ENCODE data around the gene VPS13D. TPM values are rescaled to one million over a fixed set of nuclear protein-coding genes. Genes with fewer than 3 reads are reported as not detected.

Gene VPS13D
- total and polyA plus RNA-seq, 10 donors: 10.1 to 108 (median 86.3) TPM

DNA sequence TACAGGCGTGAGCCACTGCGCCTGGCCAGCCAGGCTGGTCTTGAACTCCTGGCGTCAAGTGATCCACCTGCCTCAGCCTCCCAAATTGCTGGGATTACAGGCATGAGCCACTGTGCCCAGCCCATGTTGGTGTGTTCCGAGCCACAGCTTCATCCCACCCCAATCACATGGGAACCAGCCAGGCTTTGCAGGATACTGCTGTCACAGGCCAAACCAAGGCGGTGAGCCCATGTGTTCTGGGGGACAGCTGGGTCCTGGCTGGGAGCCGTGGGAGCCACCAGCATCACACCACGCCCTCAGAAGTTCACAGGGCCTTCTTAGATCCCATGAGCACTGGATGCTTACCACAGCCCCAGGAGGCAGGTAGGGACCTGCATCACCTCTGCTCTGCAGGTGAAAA lies 331.3 kb downstream of the VPS13D start:
- TF ChIP-seq POLR2A (IDR thresholded peaks at IDR 0.05) (no peak), POLR2AphosphoS5 (IDR thresholded peaks at IDR 0.05) (no peak)
- Histone ChIP-seq H3K27ac (no peak overlapping the region), H3K27me3 (replicated peaks in 1 of 7) (no peaks in the 10 kb centered on the region), H3K4me3 (no peak overlapping the region), H3K9me3 (peaks cover 7 to 40% (median 35%) of the 10 kb centered on the region in 8 donors), H3K4me1 (peaks cover 0 to 10% (median 0%) of the 10 kb centered on the region in 6 donors), H3K36me3 (no peaks in the 10 kb centered on the region)
- no peak for DNase-seq
- intact Hi-C loops (cut with DNase I; ENCODE audit: low total_unique reads): no loop called here
- 92 to 100% (median 95%) methylated on average over 4 to 7 of the region's 7 CpGs for WGBS, 5 donors

Small RNA genes within 50 kb of the gene (microRNA-seq; reads per million reads assigned to microRNA genes)
- 4.9 to 9.0 (median 7.1) reads per million in 3 donors for gene MIR4632

Small RNA genes within 50 kb of the gene (small RNA-seq; reads per million reads assigned to genes)
- gene MIR4632: 0 to 0.96 (median 0) reads per million in 4 donors
- 0 reads per million in 4 donors for gene RF00156
- gene SNORA59A: 0 reads per million in 4 donors

Other genes with a start within 250 kb of the VPS13D start
- 10 to 100 TPM; 47.3 to 69.6 (median 62.9) TPM for gene MFN2, start 249.6 kb upstream of the VPS13D start, total RNA-seq
- 10 to 100 TPM; 14.8 to 28.1 (median 16.2) TPM for gene MFN2, start 249.6 kb upstream of the VPS13D start, polyA plus RNA-seq
- 10 to 100 TPM; 33.2 to 65.5 (median 46.5) TPM for gene MIIP, start 210.5 kb upstream of the VPS13D start, total RNA-seq
- gene MIIP, start 210.5 kb upstream of the VPS13D start, polyA plus RNA-seq: 100 to 1,000 TPM in 1 of 3 donors, 10 to 100 TPM in 2; 38.0 to 109 (median 97.2) TPM
- gene TNFRSF8, start 166.7 kb upstream of the VPS13D start, total RNA-seq: 1 to 10 TPM; 1.3 to 7.6 (median 2.2) TPM
- gene TNFRSF8, start 166.7 kb upstream of the VPS13D start, polyA plus RNA-seq: 1 to 10 TPM; 1.7 to 2.0 (median 1.9) TPM
- 100 to 1,000 TPM; 142 to 233 (median 183) TPM for gene TNFRSF1B, start 63.0 kb upstream of the VPS13D start, total RNA-seq
- 10 to 100 TPM; 28.5 to 63.2 (median 36.8) TPM for gene TNFRSF1B, start 63.0 kb upstream of the VPS13D start, polyA plus RNA-seq